GM18907 (cell line): Measurements from ENCODE around the gene RITA1.
"Not testable (repeated sequence)": the region's sequence is repeated elsewhere in the genome, so short reads cannot be mapped to it uniquely, and the experiment has no call there.

Source experiments
- ATAC-seq: cut with Tn5 transposase; IDR thresholded peaks from one replicate; pipeline ENCODE4 v1.9.1; 2021; ENCODE audit warnings: mild to moderate bottlenecking, moderate library complexity; ENCODE audit not compliant: unreplicated experiment

Gene RITA1

GRCh38 chr12:113185180-113186032 lies at the start of gene RITA1, which contains the start of gene DDX54:
Gene RITA1 (plus strand): TSS chr12:113185721. CDS start chr12:113186747, 1,026 bp downstream.
Gene DDX54 (minus strand): TSS chr12:113185478. CDS start chr12:113185451, 27 bp downstream.
- ATAC-seq = peak; percentile 54

- ATAC-seq = no peak
Measured at GRCh38 chr12:113136128-113136989, 49.2 kb upstream of the RITA1 start.

GRCh38 chr12:113136990-113137511 lies 48.5 kb upstream of the RITA1 start:
- no peak for ATAC-seq

- ATAC-seq = no peak
Measured at GRCh38 chr12:113137861-113138783, 47.4 kb upstream of the RITA1 start.

- no peak for ATAC-seq
Measured at GRCh38 chr12:113138826-113139225, 46.7 kb upstream of the RITA1 start.

GRCh38 chr12:113140706-113141105 lies 44.8 kb upstream of the RITA1 start:
- no peak for ATAC-seq

GRCh38 chr12:113141716-113142115 lies 43.8 kb upstream of the RITA1 start:
- ATAC-seq = not testable (repeated sequence)

GRCh38 chr12:113142173-113142885 lies 43.2 kb upstream of the RITA1 start:
- ATAC-seq = no peak

GRCh38 chr12:113142886-113143332 lies 42.6 kb upstream of the RITA1 start:
- no peak for ATAC-seq

GRCh38 chr12:113143959-113144358 lies 41.6 kb upstream of the RITA1 start:
- ATAC-seq = no peak

GRCh38 chr12:113144806-113145205 lies 40.7 kb upstream of the RITA1 start:
- no peak for ATAC-seq

- no peak for ATAC-seq
Measured at GRCh38 chr12:113145720-113146551, 39.6 kb upstream of the RITA1 start.

GRCh38 chr12:113146999-113147398 lies 38.5 kb upstream of the RITA1 start:
- ATAC-seq = no peak

GRCh38 chr12:113149361-113150150 lies 36.0 kb upstream of the RITA1 start, which contains the start of gene CFAP73:
Gene CFAP73 (plus strand): TSS chr12:113149724. CDS start chr12:113149858, 134 bp downstream.
- no peak for ATAC-seq

- no peak for ATAC-seq
Measured at GRCh38 chr12:113151655-113152054, 33.9 kb upstream of the RITA1 start.

GRCh38 chr12:113152196-113152834 lies 33.2 kb upstream of the RITA1 start:
- ATAC-seq = no peak
